GM12878 (cell line): ENCODE measurements around the gene RAD9A. TPM values are rescaled to one million over a fixed set of nuclear protein-coding genes. Genes with fewer than 3 reads are reported as not detected.

Experiments
- CEBPZ ChIP-seq: fragments of 150-350 bp; IDR thresholded peaks from 2 replicates; pipeline ENCODE4 v1.6.1; 2016; ENCODE audit warnings: low read depth, low read length
- CUX1 ChIP-seq: IDR thresholded peaks from 2 replicates; pipeline ENCODE4 v1.6.1; 2012; ENCODE audit warnings: improper control_type of control experiment, low read depth, low read length; ENCODE audit not compliant: insufficient replicate concordance
- E2F4 ChIP-seq: IDR thresholded peaks from 2 replicates; pipeline ENCODE4 v1.6.1; 2012; ENCODE audit warnings: low read depth, low read length, improper control_type of control experiment
- EP300 ChIP-seq, 2 experiments: fragments of 150-350 bp in 1 of 2; IDR thresholded peaks; 2 replicates each; pipeline ENCODE4 v1.6.1; 2011 to 2012; ENCODE audit warnings: low read depth in 2 of 2, low read length in 2 of 2, borderline replicate concordance in 1 of 2, improper control_type of control experiment in 1 of 2, inconsistent platforms in 1 of 2; ENCODE audit not compliant: control insufficient read depth in 1 of 2
- FOS ChIP-seq: IDR thresholded peaks from 3 replicates; pipeline ENCODE4 v1.6.1; 2011; ENCODE audit warnings: borderline replicate concordance; ENCODE audit not compliant: insufficient read length; ENCODE audit errors: extremely low read depth
- HDGF ChIP-seq: fragments of 450-650 bp; IDR thresholded peaks from 2 replicates; pipeline ENCODE4 v1.6.1; 2016; ENCODE audit warnings: antibody characterized with exemption
- IKZF2 ChIP-seq, 2 experiments: fragments of 450-650 bp; IDR thresholded peaks; 2 replicates each; pipeline ENCODE4 v1.6.1; 2017; ENCODE audit warnings: mild to moderate bottlenecking in 2 of 2, moderate library complexity in 2 of 2
- MAX ChIP-seq: IDR thresholded peaks from 2 replicates; pipeline ENCODE4 v1.6.1; 2012; ENCODE audit warnings: low read depth, low read length, improper control_type of control experiment
- PRDM15 ChIP-seq: fragments of 450-650 bp; formaldehyde crosslinking; IDR thresholded peaks from 2 replicates; pipeline ENCODE4 v1.4.0; 2020; ENCODE audit warnings: mild to moderate bottlenecking, moderate library complexity
- RUNX3 ChIP-seq: IDR thresholded peaks from 2 replicates; pipeline ENCODE4 v1.6.1; 2012; ENCODE audit warnings: low read length, inconsistent platforms
- TBL1XR1 ChIP-seq: IDR thresholded peaks from 2 replicates; pipeline ENCODE4 v1.6.1; 2012; ENCODE audit warnings: low read depth, low read length, improper control_type of control experiment
- ZNF622 ChIP-seq: fragments of 450-650 bp; IDR thresholded peaks from 2 replicates; pipeline ENCODE4 v1.6.1; 2017; ENCODE audit warnings: mild to moderate bottlenecking, inconsistent platforms
- ZZZ3 ChIP-seq: IDR thresholded peaks from 2 replicates; pipeline ENCODE4 v1.6.1; 2011; ENCODE audit warnings: low read depth; ENCODE audit not compliant: control insufficient read depth, insufficient read length
- polyA plus RNA-seq, 11 experiments: library from polyadenylated mRNA; depleted of rRNA in 4 of 11; unstranded in 6 of 11; stranded (reverse) in 5 of 11; fragments of >200 nt; fragmentation: Nextera tagmentation in 4 of 11; fragmentation: Illumina TruSeq in 1 of 11; extraction: Ambion mirVana in 4 of 11; extraction: Trizol in 1 of 11; gene quantifications; 1 replicate in 1 of 11; 2 replicates in 10 of 11; pipeline versions ENCODE4 v1.2.1 to v1.2.3, GENCODE V29; 2011 to 2016; ENCODE audit warnings: inconsistent platforms in 2 of 11, missing spikeins in 2 of 11, low read depth in 1 of 11
- total RNA-seq, 4 experiments: library from RNA; depleted of rRNA in 3 of 4; stranded (reverse); fragments of >200 nt in 3 of 4; fragmentation: Illumina TruSeq in 1 of 4; extraction: Trizol in 1 of 4; gene quantifications; 2 replicates each; pipeline versions ENCODE4 v1.2.1 to v1.2.3, GENCODE V29; 2013 to 2021

Gene RAD9A
- total and polyA plus RNA-seq, 10 of the 15 experiments (the other 5 are each of a cell fraction or from before 2014, with no cell fraction given), result 1.1 to 36.2 (median 19.8) TPM

- peak; percentile 84 for TF ChIP-seq E2F4
- TF ChIP-seq CEBPZ, result no peak
- TF ChIP-seq PRDM15, result peak; percentile 93
- peak; percentile 82 for TF ChIP-seq TBL1XR1
- TF ChIP-seq HDGF, result no peak
- TF ChIP-seq IKZF2 (IDR thresholded peaks at IDR 0.05), result no peak; a peak in 1 of 4 replicates
- peak; percentile 93 for TF ChIP-seq FOS
- TF ChIP-seq CUX1, result no peak
- TF ChIP-seq MAX, result peak; percentile 100
- TF ChIP-seq EP300 (IDR thresholded peaks at IDR 0.05; ENCODE audit: borderline replicate concordance in 1 of 2, control insufficient read depth in 1 of 2, low read depth in 2 of 2, low read length in 2 of 2), result peak; percentile 22 to 64; a peak in 2 of 4 replicates
- no peak for TF ChIP-seq ZZZ3
- no peak for TF ChIP-seq RUNX3
- no peak for TF ChIP-seq ZNF622
Measured at GRCh38 chr11:67391304-67392182, at the start of gene RAD9A (continued).
